ENCODE data around the gene REELD1.

REELD1 gene

GRCh38 chr4:146265950-146266490 is 51.7 kb downstream of the REELD1 start:
- no peak for DNase-seq (ENCODE audit: low read depth)

DNA sequence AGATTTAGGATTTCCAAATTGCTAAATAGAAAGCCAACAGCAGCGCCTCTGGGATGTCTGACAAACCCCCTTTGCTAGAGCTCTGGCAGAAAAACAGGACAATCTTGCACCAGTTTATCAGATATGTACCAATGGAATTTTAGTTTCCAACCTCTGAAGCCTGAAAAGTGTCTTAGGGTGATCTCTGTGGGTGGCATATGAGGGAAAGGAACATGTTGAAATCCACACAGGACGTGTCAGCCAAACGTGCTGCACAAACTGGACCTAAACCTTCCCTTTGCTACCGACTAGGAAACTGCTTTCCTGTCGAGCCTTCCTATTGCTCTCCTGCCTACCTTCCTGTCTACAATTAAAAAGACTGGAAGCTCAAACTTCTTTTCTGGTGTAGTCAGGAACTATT is 53.5 kb downstream of the REELD1 start:
- DNase-seq (ENCODE audit: low read depth) = no peak

DNA sequence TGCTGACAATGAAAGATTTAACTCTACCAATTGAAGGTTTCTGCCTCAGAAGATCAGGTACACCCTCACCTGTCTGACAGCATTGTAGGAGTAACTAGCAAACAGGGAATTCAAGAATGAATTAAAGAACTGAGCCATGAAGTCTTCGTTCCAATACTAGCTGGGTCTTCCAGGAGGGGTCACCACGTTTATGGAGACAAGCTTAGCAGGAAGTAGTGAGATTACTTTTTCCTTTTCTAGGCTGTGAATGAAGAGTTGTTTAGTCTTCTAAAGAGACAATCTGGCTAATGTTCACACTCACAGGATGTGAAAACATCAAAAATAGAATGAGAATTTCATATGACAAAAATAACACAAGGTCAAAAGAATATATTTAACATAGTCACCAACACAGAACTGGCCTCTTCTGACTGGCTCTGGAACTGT is 54.9 kb downstream of the REELD1 start:
- DNase-seq (ENCODE audit: low read depth) = no peak

DNA sequence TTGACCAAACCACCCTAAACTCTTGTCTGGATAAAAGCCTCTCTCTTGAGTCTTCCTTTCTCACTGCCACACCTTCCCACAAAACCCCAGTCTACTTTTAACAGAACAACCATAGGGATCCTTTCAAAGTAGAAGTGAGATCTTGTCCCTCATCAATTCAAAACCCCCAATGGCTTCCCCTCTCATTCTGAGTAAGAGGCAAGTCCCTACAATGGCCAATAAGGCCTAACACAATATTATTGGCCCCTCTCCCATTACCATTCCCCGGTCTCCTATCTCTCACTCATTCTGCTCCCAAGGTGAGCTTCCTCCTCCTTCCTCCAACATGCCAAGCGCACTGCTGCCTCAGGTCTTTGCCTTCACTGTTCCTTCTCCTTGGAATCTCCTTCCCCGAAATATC is 57.1 kb downstream of the REELD1 start:
- DNase-seq (ENCODE audit: low read depth) = no peak

GRCh38 chr4:146273204-146273901 is 59.0 kb downstream of the REELD1 start:
- DNase-seq (ENCODE audit: low read depth) = no peak

DNA sequence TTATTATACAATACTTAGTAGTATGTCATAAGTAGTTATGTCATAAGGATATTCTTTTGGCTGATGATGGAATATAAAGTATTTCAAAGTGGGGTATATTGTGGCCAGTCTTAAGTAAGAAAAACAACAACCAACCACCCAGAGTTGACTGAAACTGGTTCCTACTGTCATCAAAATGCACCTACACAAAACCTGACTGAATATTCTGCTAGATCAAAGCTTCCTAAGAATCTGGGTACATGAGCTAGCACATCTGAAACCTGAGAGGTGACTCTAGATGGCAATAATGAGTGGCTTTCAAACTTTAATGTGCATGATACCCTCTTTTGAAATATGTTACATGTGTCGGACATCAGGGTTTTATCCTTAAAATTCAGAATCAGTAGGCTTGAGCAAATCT is 60.4 kb downstream of the REELD1 start:
- DNase-seq (ENCODE audit: low read depth) = no peak

- no peak for DNase-seq (ENCODE audit: low read depth)
These were observed 61.0 kb downstream of the REELD1 start for GRCh38 chr4:146275370-146275769.

- DNase-seq (ENCODE audit: low read depth) = no peak
These were observed 64.6 kb downstream of the REELD1 start for GRCh38 chr4:146278986-146279385.

Data from T follicular helper cell (primary cell).